ENCODE data around the gene PPFIA4.

Gene PPFIA4

GRCh38 chr1:203033917-203034316 is 7.6 kb downstream of the PPFIA4 start:
- H3K9me3 ChIP-seq (ENCODE audit: control insufficient read depth, low read length), result no peaks in the 10 kb centered on the region
- no peak overlapping the region for H3K4me3 ChIP-seq (ENCODE audit: insufficient read depth, low read depth, low read length, poor library complexity, severe bottlenecking)
- no peaks in the 10 kb centered on the region for H3K4me1 ChIP-seq (ENCODE audit: control insufficient read depth, insufficient read depth, low read length, poor library complexity, severe bottlenecking)
- no peaks in the 10 kb centered on the region for H3K36me3 ChIP-seq (ENCODE audit: control insufficient read depth, insufficient read depth, low read length)
- H3K27me3 ChIP-seq (replicated peaks; ENCODE audit: control insufficient read depth, insufficient read depth, low read length, poor library complexity, severe bottlenecking), result no peaks in the 10 kb centered on the region
- H3K27ac ChIP-seq (ENCODE audit: insufficient read depth, low read length, poor library complexity, severe bottlenecking), result no peak overlapping the region
- DNase-seq, result no peak

DNA sequence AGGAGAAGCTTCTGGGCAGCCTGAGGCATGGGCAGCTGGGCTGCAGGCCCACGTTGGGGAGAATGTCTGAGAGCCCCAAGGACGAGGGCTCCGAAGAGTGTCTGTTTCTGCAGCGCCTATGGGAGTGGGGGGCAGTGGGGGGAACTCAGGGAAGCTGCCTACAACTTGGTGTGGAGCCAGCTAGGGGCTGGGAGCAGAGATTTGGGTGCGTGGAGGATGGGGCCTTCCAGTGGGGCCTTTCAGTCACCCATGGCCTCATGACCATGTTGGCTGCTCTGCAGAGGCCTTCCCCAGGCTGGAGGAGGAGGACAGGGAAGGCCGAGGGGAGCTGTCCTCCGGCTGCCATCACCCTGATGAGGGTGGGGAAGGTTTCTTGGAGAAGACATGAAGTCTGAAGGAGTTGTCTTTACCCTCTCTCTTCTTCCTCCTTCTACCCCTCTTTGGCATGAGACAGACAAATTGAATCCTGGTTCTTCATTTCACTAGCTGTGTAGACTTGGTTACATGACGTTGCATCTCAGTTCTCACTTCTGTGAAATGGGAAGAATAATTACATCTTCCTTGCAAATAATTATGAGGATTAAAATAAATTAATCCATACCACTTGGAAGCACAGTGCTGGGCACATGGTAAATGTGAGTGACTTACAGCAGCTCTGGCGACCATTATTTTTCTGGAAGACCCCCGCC is 8.3 kb downstream of the PPFIA4 start:
- DNase-seq, result no peak
- no peaks in the 10 kb centered on the region for H3K4me1 ChIP-seq (ENCODE audit: control insufficient read depth, insufficient read depth, low read length, poor library complexity, severe bottlenecking)
- H3K27me3 ChIP-seq (replicated peaks; ENCODE audit: control insufficient read depth, insufficient read depth, low read length, poor library complexity, severe bottlenecking), result no peaks in the 10 kb centered on the region
- H3K36me3 ChIP-seq (ENCODE audit: control insufficient read depth, insufficient read depth, low read length), result no peaks in the 10 kb centered on the region
- no peak overlapping the region for H3K27ac ChIP-seq (ENCODE audit: insufficient read depth, low read length, poor library complexity, severe bottlenecking)
- H3K4me3 ChIP-seq (ENCODE audit: insufficient read depth, low read depth, low read length, poor library complexity, severe bottlenecking), result no peak overlapping the region
- H3K9me3 ChIP-seq (ENCODE audit: control insufficient read depth, low read length), result no peaks in the 10 kb centered on the region

DNA sequence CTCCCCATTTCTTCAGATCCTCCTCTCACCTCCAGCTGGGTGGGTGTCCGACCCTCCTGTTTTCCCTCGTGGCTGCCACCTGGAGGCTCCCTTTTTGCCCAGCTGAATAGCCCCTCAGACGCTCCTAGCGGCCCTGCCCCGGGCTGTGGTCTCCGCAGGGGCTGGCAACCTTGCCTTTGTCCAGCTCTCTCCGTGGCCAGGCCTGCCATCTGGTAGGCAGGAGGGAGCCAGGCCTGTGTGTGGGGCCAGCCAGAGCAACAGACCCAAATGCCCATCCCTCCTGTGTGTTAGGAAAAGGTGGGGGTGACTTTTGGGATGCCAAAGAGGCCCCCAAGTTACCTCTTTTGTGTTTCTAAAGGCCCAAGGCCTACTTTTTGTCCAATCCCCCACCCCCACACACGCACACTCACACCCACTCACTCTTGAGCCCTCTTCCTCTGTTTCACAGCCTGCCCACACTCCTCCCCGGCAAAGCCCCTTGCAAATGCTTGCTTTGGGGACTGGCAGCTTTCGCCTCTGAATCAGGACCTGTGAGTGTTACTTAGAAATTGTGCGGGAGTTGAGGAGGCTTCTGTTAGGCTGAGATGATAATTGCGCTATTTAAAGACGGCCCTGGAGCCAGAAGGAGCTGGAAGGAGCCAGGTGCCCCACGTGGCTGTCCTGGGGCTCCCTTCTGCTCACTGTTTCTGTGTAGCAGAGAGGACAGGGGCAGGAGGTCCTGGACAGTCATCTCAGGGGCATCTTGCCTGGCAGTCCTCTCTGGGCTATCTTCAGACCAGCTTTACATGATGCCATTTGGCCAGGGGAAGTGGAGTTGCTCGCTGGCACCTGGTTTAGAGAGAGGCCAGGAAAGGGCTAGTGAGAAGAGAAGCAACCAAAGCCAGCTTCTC is 9.1 kb downstream of the PPFIA4 start:
- no peak overlapping the region for H3K27ac ChIP-seq (ENCODE audit: insufficient read depth, low read length, poor library complexity, severe bottlenecking)
- no peak overlapping the region for H3K4me3 ChIP-seq (ENCODE audit: insufficient read depth, low read depth, low read length, poor library complexity, severe bottlenecking)
- no peak for DNase-seq
- no peaks in the 10 kb centered on the region for H3K4me1 ChIP-seq (ENCODE audit: control insufficient read depth, insufficient read depth, low read length, poor library complexity, severe bottlenecking)
- no peaks in the 10 kb centered on the region for H3K9me3 ChIP-seq (ENCODE audit: control insufficient read depth, low read length)
- no peaks in the 10 kb centered on the region for H3K27me3 ChIP-seq (replicated peaks; ENCODE audit: control insufficient read depth, insufficient read depth, low read length, poor library complexity, severe bottlenecking)
- no peaks in the 10 kb centered on the region for H3K36me3 ChIP-seq (ENCODE audit: control insufficient read depth, insufficient read depth, low read length)

- H3K36me3 ChIP-seq (ENCODE audit: control insufficient read depth, insufficient read depth, low read length), result no peaks in the 10 kb centered on the region
- no peaks in the 10 kb centered on the region for H3K9me3 ChIP-seq (ENCODE audit: control insufficient read depth, low read length)
- no peaks in the 10 kb centered on the region for H3K27me3 ChIP-seq (replicated peaks; ENCODE audit: control insufficient read depth, insufficient read depth, low read length, poor library complexity, severe bottlenecking)
- no peak overlapping the region for H3K27ac ChIP-seq (ENCODE audit: insufficient read depth, low read length, poor library complexity, severe bottlenecking)
- no peak for DNase-seq
- no peak overlapping the region for H3K4me3 ChIP-seq (ENCODE audit: insufficient read depth, low read depth, low read length, poor library complexity, severe bottlenecking)
- no peaks in the 10 kb centered on the region for H3K4me1 ChIP-seq (ENCODE audit: control insufficient read depth, insufficient read depth, low read length, poor library complexity, severe bottlenecking)
Observed at GRCh38 chr1:203036135-203036534, 9.8 kb downstream of the PPFIA4 start.

DNA sequence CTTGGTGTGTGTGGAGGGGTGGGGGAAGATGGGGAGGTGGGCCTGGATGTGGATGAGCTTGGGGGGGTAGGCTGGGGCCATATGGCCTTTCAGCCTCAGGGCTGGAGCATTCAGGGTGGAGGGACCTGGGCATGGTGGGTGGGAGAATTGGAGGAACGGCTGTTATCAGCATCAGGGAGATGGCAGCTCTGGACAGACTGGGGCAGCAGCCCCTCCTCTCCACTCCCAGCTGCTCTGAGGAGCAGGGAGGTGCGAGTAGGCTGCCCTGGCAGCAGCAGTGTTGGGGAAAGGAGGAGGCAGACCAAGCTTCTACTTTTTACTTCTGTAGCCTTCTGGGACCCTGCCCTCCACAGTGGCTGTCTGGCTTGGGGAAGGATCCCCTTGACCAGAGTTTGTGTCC is 10.2 kb downstream of the PPFIA4 start:
- no peak overlapping the region for H3K4me3 ChIP-seq (ENCODE audit: insufficient read depth, low read depth, low read length, poor library complexity, severe bottlenecking)
- DNase-seq, result no peak
- H3K4me1 ChIP-seq (ENCODE audit: control insufficient read depth, insufficient read depth, low read length, poor library complexity, severe bottlenecking), result no peaks in the 10 kb centered on the region
- no peak overlapping the region for H3K27ac ChIP-seq (ENCODE audit: insufficient read depth, low read length, poor library complexity, severe bottlenecking)
- H3K9me3 ChIP-seq (ENCODE audit: control insufficient read depth, low read length), result no peaks in the 10 kb centered on the region
- no peaks in the 10 kb centered on the region for H3K27me3 ChIP-seq (replicated peaks; ENCODE audit: control insufficient read depth, insufficient read depth, low read length, poor library complexity, severe bottlenecking)
- H3K36me3 ChIP-seq (ENCODE audit: control insufficient read depth, insufficient read depth, low read length), result no peaks in the 10 kb centered on the region

GRCh38 chr1:203037509-203038190 is 11.4 kb downstream of the PPFIA4 start:
- Histone ChIP-seq H3K4me1 (ENCODE audit: control insufficient read depth, insufficient read depth, low read length, poor library complexity, severe bottlenecking) (no peaks in the 10 kb centered on the region), H3K27ac (ENCODE audit: insufficient read depth, low read length, poor library complexity, severe bottlenecking) (no peak overlapping the region), H3K27me3 (replicated peaks; ENCODE audit: control insufficient read depth, insufficient read depth, low read length, poor library complexity, severe bottlenecking) (no peaks in the 10 kb centered on the region), H3K36me3 (ENCODE audit: control insufficient read depth, insufficient read depth, low read length) (no peaks in the 10 kb centered on the region), H3K9me3 (ENCODE audit: control insufficient read depth, low read length) (no peaks in the 10 kb centered on the region), H3K4me3 (ENCODE audit: insufficient read depth, low read depth, low read length, poor library complexity, severe bottlenecking) (no peak overlapping the region)
- no peak for DNase-seq

- H3K9me3 ChIP-seq (ENCODE audit: control insufficient read depth, low read length), result no peaks in the 10 kb centered on the region
- H3K4me3 ChIP-seq (ENCODE audit: insufficient read depth, low read depth, low read length, poor library complexity, severe bottlenecking), result no peak overlapping the region
- no peaks in the 10 kb centered on the region for H3K27me3 ChIP-seq (replicated peaks; ENCODE audit: control insufficient read depth, insufficient read depth, low read length, poor library complexity, severe bottlenecking)
- no peaks in the 10 kb centered on the region for H3K4me1 ChIP-seq (ENCODE audit: control insufficient read depth, insufficient read depth, low read length, poor library complexity, severe bottlenecking)
- H3K36me3 ChIP-seq (ENCODE audit: control insufficient read depth, insufficient read depth, low read length), result no peaks in the 10 kb centered on the region
- no peak for DNase-seq
- H3K27ac ChIP-seq (ENCODE audit: insufficient read depth, low read length, poor library complexity, severe bottlenecking), result no peak overlapping the region
Observed at GRCh38 chr1:203038217-203038741, 12.0 kb downstream of the PPFIA4 start.

GRCh38 chr1:203038891-203039608 is 12.8 kb downstream of the PPFIA4 start:
- H3K36me3 ChIP-seq (ENCODE audit: control insufficient read depth, insufficient read depth, low read length), result no peaks in the 10 kb centered on the region
- H3K27me3 ChIP-seq (replicated peaks; ENCODE audit: control insufficient read depth, insufficient read depth, low read length, poor library complexity, severe bottlenecking), result no peaks in the 10 kb centered on the region
- H3K4me1 ChIP-seq (ENCODE audit: control insufficient read depth, insufficient read depth, low read length, poor library complexity, severe bottlenecking), result no peaks in the 10 kb centered on the region
- no peaks in the 10 kb centered on the region for H3K9me3 ChIP-seq (ENCODE audit: control insufficient read depth, low read length)
- H3K4me3 ChIP-seq (ENCODE audit: insufficient read depth, low read depth, low read length, poor library complexity, severe bottlenecking), result no peak overlapping the region
- no peak overlapping the region for H3K27ac ChIP-seq (ENCODE audit: insufficient read depth, low read length, poor library complexity, severe bottlenecking)
- DNase-seq, result peak; percentile 8 to 25 (median 16)

DNA sequence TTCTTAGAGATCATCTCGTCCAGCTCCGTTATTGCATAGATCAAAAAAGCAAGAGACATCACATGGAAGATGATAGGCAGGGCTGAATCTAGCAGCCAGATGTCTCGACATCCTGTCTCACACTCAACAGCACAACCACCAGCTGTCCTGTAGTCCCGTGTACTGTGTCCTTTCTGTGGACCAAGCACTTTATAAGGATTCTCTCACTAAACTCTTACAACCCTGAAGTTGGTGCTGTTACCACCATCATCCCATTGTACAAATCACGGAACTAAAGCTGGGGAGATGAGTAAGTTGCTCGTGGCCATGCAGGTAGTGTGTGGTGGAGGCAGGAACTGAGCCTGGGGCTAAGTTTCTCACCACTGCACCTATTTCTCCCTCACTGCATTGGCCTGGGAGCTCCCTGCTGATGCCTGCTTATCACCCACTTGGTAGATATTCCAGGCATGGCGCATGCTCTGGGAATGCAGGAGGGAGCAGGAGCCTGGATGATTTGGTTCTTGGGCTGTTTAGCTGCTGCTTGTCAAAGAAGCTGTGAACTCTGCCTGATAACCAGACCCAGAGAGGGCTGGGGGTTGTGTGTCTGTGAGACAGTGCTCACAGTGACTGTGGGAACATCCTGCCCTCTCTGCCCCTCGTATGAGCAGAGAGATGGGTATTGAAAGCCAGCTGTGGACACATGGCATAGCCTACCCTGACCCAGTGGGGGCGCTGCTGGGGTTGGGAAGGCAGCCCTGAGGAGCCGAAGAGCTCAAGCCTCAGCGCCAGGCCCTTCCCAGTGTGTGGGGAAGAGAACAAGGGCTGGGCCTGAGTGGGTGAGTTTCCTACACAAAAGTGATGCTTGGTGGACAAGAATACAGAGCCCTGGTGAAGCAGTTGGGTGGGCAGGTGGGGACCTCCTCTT is 13.6 kb downstream of the PPFIA4 start:
- no peak overlapping the region for H3K4me3 ChIP-seq (ENCODE audit: insufficient read depth, low read depth, low read length, poor library complexity, severe bottlenecking)
- H3K4me1 ChIP-seq (ENCODE audit: control insufficient read depth, insufficient read depth, low read length, poor library complexity, severe bottlenecking), result no peaks in the 10 kb centered on the region
- no peaks in the 10 kb centered on the region for H3K9me3 ChIP-seq (ENCODE audit: control insufficient read depth, low read length)
- H3K27me3 ChIP-seq (replicated peaks; ENCODE audit: control insufficient read depth, insufficient read depth, low read length, poor library complexity, severe bottlenecking), result no peaks in the 10 kb centered on the region
- H3K36me3 ChIP-seq (ENCODE audit: control insufficient read depth, insufficient read depth, low read length), result no peaks in the 10 kb centered on the region
- H3K27ac ChIP-seq (ENCODE audit: insufficient read depth, low read length, poor library complexity, severe bottlenecking), result no peak overlapping the region
- DNase-seq, result no peak
